GM15510 (cell line): ENCODE measurements around the gene NME4.

Experiments
- POLR2A ChIP-seq: IDR thresholded peaks from 3 replicates; pipeline ENCODE4 v1.6.1; 2011; ENCODE audit warnings: borderline replicate concordance; ENCODE audit not compliant: insufficient read length; ENCODE audit errors: extremely low read depth

The NME4 gene

DNA sequence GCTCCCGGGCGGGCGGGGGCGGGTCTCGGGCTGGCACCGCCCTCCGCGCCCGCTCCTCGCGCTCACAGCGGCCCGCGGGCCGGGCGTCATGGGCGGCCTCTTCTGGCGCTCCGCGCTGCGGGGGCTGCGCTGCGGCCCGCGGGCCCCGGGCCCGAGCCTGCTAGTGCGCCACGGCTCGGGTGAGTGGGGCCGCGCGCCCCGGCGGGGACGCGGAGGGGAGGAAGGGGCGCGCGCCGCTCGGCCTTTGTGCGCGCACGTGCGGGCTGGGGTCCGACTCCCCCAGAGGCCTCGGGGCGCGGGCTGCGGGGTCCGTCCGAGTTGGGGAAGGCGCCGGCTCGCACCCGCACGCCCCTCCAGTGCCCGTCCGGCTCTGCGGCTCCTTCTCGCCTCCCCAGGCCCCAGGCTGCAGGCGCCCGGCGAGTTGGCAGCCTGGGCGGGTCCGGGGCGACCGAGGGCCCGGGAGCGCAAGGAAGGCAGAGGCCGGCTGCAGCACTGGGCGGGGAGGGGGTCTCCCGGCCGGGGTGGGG is at the start of gene NME4:
TSS of gene NME4 (plus strand) at position 65 of the 527 bp plus-strand sequence. CDS start at position 89, 24 bp downstream.
- peak; percentile 60 for TF ChIP-seq POLR2A

DNA sequence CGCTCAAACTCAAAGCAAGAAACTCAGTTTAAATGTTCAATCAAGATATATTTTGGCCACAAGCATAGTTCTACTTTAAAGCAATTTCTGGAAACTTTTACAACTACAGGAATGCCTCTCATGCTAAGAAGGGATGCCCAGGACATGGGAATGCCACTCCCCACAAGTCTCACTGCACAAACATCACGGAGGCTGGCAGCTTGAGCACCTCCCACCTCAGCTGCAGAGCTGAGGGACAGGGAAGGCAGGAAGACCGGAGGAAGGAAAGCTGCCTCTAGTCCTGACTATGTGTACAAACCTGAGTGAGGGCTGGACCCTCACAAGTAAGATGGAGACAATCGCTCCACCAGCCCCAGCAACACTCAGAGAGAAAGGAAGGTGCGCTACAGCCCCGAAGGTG is 49.8 kb upstream of the NME4 start:
- TF ChIP-seq POLR2A, result no peak

DNA sequence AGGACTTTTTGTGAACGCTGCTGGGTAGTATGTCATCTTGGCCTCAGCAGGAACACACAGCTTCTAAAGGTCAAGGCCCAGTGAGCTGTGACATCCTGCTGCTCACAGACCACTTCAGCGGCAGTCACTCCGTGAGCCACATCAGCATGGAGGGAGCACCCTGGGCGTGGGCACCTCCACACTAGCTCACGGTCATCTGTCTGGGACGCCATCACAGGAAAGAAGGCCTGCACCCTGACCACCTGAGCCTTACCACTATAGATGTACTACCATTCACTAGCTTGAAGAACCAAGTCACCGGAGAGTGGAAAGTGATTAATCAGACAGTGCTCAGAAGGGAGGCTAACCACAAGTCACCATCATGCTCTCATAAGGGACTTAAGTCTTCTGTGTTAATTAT is 47.8 kb upstream of the NME4 start:
- no peak for TF ChIP-seq POLR2A

DNA sequence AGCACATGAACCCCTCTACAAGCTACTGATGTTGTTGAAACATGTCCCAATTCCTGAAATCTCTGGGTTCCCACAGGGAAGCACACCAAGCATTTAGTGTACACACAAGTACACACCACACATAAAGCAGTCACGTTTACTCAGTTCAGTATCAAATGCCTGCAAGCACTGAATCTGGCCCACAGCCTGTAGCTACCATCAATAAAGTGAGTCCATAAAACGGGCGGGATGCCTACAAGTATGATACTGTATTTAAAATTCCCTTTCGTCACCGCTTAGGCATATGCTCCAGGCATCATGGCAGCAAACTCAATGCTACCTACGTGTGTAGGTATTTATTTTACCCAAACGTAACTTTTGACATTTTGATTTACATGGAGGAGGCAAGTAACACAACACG is 46.8 kb upstream of the NME4 start:
- no peak for TF ChIP-seq POLR2A

DNA sequence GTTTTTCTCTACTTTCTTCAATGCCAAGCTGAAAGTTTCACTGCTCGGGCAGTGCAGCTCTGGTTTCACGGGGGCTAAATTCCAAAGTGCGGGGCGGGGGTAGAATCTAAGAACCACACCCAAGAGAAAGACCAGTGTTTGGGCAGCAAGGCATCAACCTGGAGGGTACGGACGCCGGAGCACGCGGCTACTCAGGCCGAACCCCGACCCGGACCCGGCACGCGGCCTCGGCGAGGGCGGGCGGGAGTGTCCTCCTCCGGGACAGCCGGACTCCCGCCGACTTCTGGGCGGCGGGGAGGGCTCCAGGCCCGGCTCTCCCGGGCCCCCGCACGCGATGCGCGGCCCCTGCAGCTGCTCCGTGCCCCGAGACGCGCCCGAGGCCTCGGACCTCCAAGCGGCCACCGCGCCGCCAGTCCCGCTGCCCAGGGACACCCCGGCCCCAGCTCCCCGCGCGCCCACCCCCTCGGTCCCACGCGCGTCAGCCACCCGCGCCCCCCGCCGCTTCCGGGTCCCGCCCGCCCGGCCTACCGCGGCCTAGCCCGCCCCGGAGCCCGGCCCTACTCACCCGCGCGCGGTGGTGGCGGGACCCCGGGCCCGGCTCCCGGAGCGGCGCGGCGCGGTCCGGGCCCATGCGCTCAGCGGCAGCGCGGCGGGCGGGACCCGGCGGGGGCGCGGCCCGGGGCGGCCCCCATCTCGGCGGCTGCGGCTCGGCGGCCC is 45.0 kb upstream of the NME4 start:
- no peak for TF ChIP-seq POLR2A

DNA sequence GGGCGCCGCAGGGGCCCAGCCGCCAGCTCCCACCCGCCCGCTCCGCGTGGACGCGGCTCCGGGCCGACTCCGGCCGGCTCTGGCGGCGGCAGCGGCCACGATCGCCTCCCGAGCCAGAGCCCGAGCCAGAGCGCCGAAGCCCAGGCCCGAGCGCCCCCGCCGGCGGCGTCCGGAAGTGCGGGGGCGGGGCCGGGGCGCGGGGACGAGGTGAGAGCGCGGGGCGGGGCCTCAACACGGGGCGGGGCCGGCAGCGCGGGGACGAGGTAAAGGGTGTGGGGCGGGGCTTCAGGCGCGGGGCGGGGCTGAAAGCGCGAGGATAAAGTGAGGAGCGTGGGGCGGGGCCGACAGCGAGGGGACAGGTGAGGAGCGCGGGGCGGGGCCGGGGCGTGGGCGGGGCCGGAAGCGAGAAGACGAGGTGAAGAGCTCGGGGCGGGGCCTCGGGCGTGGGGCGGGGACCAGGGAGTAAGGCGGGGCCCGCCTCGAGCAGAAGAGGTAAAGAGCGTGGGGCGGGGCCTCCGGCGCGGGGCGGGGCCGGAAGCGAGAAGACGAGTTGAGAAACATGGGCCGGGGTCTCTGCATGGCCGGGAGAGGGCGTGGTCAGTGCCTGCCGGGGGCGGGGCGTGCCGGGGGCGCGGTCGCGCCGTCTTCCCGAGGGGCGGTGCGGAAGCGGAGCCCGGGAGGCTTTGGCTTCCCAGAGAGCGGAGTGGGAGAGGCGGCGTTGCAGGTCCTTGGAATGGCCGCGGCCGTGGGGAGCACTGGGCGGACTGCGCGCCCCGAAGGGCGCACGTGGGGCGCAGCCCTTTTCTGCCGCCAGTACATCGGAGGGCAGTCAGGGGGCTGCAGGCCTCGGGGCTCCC is 44.2 kb upstream of the NME4 start, which contains the start of gene AXIN1:
TSS of gene AXIN1 (minus strand) at position 177 of the 857 bp plus-strand sequence. CDS start 5,698 bp downstream, outside the sequence.
- peak; percentile 74 for TF ChIP-seq POLR2A

DNA sequence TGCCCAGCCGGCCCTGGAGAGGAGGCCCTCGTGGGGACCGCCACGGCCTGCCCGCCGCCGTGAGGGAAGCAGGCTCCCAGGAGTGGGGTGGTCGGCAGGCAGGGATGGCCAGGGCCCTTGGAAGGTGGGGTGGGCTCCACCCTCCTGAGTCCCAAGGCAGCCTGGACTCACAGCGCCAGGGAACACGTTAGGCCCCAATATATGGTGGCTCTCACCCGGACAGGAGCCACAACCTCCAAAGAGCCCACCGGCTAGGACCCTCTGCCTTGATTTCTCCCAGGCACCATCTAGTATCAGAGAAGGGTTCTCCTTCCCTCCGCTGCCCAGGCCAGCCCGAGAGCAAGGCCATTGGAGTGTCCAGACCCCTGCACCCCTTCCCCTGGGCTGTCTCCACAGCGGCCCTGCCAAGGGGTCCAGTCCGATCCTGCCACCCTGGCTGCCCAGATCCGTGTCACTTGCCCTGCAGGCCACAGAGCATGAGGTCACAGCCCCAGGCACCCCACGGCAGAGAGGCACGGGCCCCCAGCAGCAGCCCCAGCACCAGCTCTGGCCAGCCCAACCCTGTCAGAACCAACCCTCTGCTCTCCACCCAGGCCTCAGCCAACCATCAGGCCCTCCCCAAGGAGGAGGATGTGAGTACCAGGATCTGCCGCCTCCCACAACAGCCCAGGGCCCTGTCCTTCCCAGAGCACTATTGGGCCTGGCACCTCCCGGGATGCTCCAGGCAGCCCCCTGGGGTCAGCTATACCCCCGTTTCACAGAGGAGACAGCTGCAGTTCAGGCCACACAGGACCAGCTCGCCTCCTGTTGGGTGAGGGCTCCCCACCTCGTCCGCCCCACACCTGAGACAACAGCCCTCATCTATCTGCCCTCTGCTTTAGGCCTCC is 43.4 kb upstream of the NME4 start:
- TF ChIP-seq POLR2A, result no peak

DNA sequence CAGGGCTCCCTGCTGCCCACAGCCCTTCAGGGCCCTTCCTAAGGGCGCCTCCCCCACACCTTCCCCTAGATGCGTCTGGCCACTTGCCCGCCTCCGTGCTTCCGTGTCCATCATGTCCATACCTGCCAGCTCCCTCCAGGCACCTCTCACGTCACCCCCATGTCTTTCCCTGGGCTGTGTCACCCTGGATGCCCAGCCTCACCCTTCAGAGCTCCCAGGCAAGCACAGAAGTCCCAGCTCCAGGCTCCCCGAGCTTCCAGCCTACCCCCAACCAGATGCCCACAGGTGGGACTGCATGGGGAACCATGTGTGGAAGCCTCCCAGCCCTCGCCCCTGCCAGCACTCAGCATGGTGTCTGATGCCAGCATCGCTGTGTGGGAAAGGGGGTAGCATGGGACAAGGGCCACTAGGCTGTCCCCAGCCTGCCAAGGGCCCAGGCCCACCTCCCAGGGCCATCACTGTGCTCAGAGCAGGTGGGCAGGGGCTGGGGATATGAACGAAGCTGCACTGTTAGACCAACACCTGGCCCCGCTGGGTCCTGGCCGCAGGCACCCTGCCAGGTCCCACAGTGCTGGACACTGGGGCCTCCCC is 42.6 kb upstream of the NME4 start:
- no peak for TF ChIP-seq POLR2A

DNA sequence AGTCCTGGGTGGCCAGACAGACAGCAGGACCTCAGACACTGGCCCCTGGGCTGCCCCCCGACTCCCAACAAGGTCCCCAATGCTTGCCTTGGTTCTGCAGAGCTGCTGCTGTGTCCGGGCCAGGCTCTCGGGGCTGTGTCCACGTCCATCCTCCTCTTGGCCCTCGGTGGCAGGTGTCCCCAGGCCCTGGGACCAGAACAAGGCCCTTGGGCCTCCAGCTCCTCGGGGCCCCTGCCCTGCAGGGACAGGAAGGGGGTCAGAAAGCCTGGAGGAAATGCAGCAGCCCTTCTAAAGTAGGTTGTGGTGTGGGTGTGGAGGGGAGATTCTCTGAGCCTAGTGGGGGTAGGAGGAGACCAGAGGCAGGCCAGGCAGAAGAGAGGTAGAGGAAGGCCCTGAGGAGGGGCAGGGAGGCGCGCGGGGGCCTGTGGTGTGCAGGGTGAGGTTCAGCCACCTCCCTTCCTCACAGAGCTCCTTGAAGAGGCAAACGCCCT is 42.0 kb upstream of the NME4 start:
- no peak for TF ChIP-seq POLR2A

DNA sequence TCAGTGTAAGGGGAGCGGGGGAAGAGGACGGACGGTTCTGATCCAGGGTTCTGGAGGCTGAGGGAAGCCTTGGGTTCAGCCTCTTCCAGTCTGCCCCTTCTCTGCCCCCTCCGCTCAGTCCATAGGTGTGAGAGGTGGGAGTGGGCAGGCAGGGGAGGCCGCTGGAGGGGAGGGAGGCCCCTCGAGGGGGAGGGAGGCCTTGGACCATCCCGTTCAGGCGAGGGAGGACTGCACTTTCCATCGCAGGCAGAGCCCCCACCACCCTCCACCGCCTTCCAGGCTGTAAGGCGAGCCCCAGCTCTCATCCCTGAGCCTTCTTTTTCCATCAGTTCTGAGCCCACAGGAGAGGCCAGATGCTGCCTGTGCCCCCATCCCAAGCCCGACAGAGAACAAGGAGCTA is 40.3 kb upstream of the NME4 start:
- no peak for TF ChIP-seq POLR2A

DNA sequence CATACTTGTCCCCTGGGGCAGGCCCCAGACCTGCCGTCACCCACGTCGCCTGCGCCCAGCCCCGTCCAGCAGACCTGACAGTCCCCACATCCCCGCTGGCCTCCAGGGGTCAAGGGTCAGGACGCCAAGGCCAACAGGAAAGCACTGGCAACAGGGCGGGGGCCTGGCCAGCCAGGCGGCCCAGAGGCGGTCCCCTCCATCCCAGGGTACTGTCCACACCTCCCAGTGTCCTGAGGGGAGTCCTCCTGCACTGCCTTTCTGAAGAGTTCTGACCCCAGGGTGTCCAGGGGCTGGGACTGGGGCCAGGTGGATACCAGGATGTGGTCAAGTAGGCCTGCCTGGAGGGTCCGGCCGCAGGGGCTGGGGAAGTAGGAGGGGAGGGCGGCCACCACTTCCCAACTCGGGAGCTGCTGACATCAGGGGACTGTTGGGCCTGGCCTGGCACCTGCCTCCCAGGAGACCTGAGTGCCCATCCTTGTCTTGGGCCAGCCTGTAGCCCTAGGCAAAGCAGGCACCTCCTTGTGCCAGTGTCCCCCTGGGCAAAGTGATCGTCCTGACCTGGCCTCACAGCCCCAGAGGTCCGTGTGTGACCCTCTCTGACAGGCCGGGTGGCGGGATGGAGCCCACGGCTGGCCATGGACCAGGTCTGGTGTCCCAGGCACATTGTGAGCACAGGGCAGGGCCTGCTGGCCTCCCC is 37.8 kb upstream of the NME4 start:
- TF ChIP-seq POLR2A, result no peak

DNA sequence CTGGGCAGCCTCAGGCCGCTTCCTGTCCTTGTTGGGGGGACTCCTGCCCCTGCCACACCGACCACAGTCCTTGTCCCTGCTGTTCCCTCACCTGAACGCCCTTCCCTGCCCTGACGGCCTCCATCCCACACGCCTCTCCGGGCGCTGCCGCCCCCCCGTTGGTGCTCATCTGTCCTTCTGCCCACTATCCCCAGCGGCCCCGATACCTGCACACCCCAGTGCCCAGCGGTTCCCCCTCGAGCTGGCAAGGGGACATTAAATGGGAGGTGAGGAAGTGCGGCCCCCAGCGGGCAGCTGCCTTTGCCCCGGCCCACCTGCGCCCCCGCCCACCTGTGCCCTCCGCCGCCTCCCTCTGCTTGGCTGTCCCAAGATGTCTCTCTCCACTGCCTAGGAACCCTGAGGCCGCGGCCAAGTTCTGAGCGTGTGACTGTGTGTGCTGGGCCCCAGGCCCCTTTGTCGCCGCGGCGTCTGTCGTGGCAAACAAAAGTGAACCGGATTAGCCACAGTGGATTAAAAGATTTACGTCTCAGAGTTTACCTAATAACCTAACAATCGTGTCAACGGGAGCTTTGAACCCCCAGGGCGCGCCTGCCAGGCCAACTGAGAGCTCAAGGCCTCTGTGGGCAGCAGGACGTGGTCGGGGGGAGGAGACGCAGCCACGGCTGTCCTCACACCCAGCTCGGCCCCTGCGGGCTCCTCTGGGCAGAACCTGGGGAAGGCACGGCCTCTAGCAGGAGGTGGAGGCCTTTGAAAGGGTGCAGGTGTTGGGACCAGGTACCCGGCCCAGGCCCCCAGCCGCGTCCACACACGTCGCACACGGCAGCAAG is 36.9 kb upstream of the NME4 start:
- TF ChIP-seq POLR2A, result no peak
